Immature natural killer cell (primary cell): ENCODE data around the gene PRDX2. TPM values are rescaled to one million over a fixed set of nuclear protein-coding genes. Genes with fewer than 3 reads are reported as not detected.
"Not testable (repeated sequence)": the region's sequence is repeated elsewhere in the genome, so short reads cannot be mapped to it uniquely, and the experiment has no call there.

ENCODE experiments used
- DNase-seq, 3 donors: peaks; one replicate each; pipeline ENCODE4 v3.0.0; 2022; ENCODE audit warnings: mixed read lengths in 1 of 3
- H3K27ac Mint-ChIP-seq, 6 donors: one replicate each; pipeline ENCODE4 v1.8.0; 2020; ENCODE audit warnings: mixed read lengths in 6 of 6, mild to moderate bottlenecking in 5 of 6, inconsistent platforms in 4 of 6, moderate library complexity in 3 of 6
- H3K27me3 Mint-ChIP-seq, 3 donors: one replicate each; pipeline ENCODE4 v1.8.0; 2020 to 2021; ENCODE audit warnings: low read depth in 3 of 3, mild to moderate bottlenecking in 3 of 3, mixed read lengths in 3 of 3, moderate library complexity in 3 of 3, inconsistent platforms in 1 of 3
- H3K36me3 Mint-ChIP-seq, 3 donors: one replicate each; pipeline ENCODE4 v1.8.0; 2020; ENCODE audit warnings: mixed read lengths in 3 of 3, inconsistent platforms in 2 of 3, mild to moderate bottlenecking in 2 of 3
- H3K4me1 Mint-ChIP-seq, 2 donors: one replicate each; pipeline ENCODE4 v1.8.0; 2020; ENCODE audit warnings: inconsistent platforms in 2 of 2, mild to moderate bottlenecking in 2 of 2, mixed read lengths in 2 of 2, moderate library complexity in 1 of 2
- H3K4me3 Mint-ChIP-seq, 5 donors: one replicate each; pipeline ENCODE4 v1.8.0; 2020; ENCODE audit warnings: mild to moderate bottlenecking in 5 of 5, mixed read lengths in 5 of 5, inconsistent platforms in 3 of 5, moderate library complexity in 3 of 5
- H3K9me3 Mint-ChIP-seq, 6 donors: one replicate each; pipeline ENCODE4 v1.8.0; 2020; ENCODE audit warnings: mild to moderate bottlenecking in 6 of 6, mixed read lengths in 6 of 6, inconsistent platforms in 4 of 6, moderate library complexity in 3 of 6
- polyA plus RNA-seq, 3 donors: library from polyadenylated mRNA; unstranded; fragments of 300-500 nt; fragmentation: Illumina TruSeq; gene quantifications; one replicate each; pipeline ENCODE4 v1.2.3, GENCODE V29; 2021

PRDX2 gene
- polyA plus RNA-seq: 100 to 1,000 TPM; 157 to 165 (median 159) TPM

- peaks cover 5 to 8% (median 7%) of the 10 kb centered on the region in 3 donors for H3K27me3 Mint-ChIP-seq
- no peaks in the 10 kb centered on the region for H3K9me3 Mint-ChIP-seq
- DNase-seq: peak; percentile 61 to 78 (median 65)
- H3K27ac Mint-ChIP-seq: peak within 1 kb of the TSS in 3 of 6 donors; percentile 7 to 79 (median 71)
- H3K4me1 Mint-ChIP-seq: peaks cover 25% of the 10 kb centered on the region in 2 donors
- no peaks in the 10 kb centered on the region for H3K36me3 Mint-ChIP-seq
- H3K4me3 Mint-ChIP-seq: peak within 1 kb of the TSS; percentile 75 to 87 (median 80)
Observed at GRCh38 chr19:12801466-12802266, at the start of gene PRDX2, which contains the start of gene THSD8. PRDX2 (minus strand) TSS chr19:12801800; CDS start chr19:12801261, 539 bp downstream. THSD8 (plus strand) TSS chr19:12802069; CDS start chr19:12802072, 3 bp downstream.

GRCh38 chr19:12847159-12848139 lies 45.8 kb upstream of the PRDX2 start:
- Mint-ChIP-seq H3K27ac (no peak overlapping the region), H3K27me3 (peaks cover 6 to 10% (median 6%) of the 10 kb centered on the region in 3 donors), H3K9me3 (peaks cover 0 to 2% (median 0%) of the 10 kb centered on the region in 6 donors), H3K36me3 (no peaks in the 10 kb centered on the region), H3K4me1 (peaks cover 3 to 6% of the 10 kb centered on the region in 2 donors), H3K4me3 (peak overlapping the region in 1 of 5 donors; percentile 42)
- DNase-seq: peak; percentile 80 to 82 (median 80)

- not testable (repeated sequence) for H3K27ac Mint-ChIP-seq, DNase-seq
Observed at GRCh38 chr19:12846613-12847012, 45.0 kb upstream of the PRDX2 start.

GRCh38 chr19:12843999-12844732 lies 42.6 kb upstream of the PRDX2 start:
- no peak for DNase-seq
- Mint-ChIP-seq H3K9me3 (peaks cover 0 to 4% (median 0%) of the 10 kb centered on the region in 6 donors), H3K36me3 (peaks cover 0 to 5% (median 0%) of the 10 kb centered on the region in 3 donors), H3K27ac (no peak overlapping the region), H3K4me3 (no peak overlapping the region), H3K4me1 (peaks cover 24 to 32% of the 10 kb centered on the region in 2 donors), H3K27me3 (peaks cover 14 to 27% (median 14%) of the 10 kb centered on the region in 3 donors)

More at GRCh38 chr19:12846613-12847012, 45.0 kb upstream of the PRDX2 start:
- H3K9me3 Mint-ChIP-seq, H3K4me1 Mint-ChIP-seq, H3K36me3 Mint-ChIP-seq: not testable (repeated sequence)
- Mint-ChIP-seq H3K4me3 (peak overlapping the region in 1 of 5 donors; percentile 31), H3K27me3 (peaks cover 8 to 11% (median 11%) of the 10 kb centered on the region in 3 donors)

GRCh38 chr19:12843328-12843727 lies 41.7 kb upstream of the PRDX2 start:
- DNase-seq: no peak
- H3K27ac Mint-ChIP-seq: no peak overlapping the region
- peaks cover 0 to 5% (median 0%) of the 10 kb centered on the region in 3 donors for H3K36me3 Mint-ChIP-seq
- H3K4me3 Mint-ChIP-seq: no peak overlapping the region
- H3K27me3 Mint-ChIP-seq: peaks cover 14 to 30% (median 15%) of the 10 kb centered on the region in 3 donors
- peaks cover 0 to 4% (median 0%) of the 10 kb centered on the region in 6 donors for H3K9me3 Mint-ChIP-seq
- H3K4me1 Mint-ChIP-seq: peaks cover 26 to 38% of the 10 kb centered on the region in 2 donors

GRCh38 chr19:12842511-12842910 lies 40.9 kb upstream of the PRDX2 start:
- peaks cover 31 to 33% of the 10 kb centered on the region in 2 donors for H3K4me1 Mint-ChIP-seq
- peak overlapping the region in 1 of 6 donors; percentile 55 for H3K27ac Mint-ChIP-seq
- peaks cover 0 to 5% (median 0%) of the 10 kb centered on the region in 3 donors for H3K36me3 Mint-ChIP-seq
- H3K27me3 Mint-ChIP-seq: peaks cover 15 to 35% (median 19%) of the 10 kb centered on the region in 3 donors
- peaks cover 0 to 4% (median 0%) of the 10 kb centered on the region in 6 donors for H3K9me3 Mint-ChIP-seq
- no peak overlapping the region for H3K4me3 Mint-ChIP-seq
- no peak for DNase-seq

- Mint-ChIP-seq H3K36me3 (peaks cover 0 to 5% (median 0%) of the 10 kb centered on the region in 3 donors), H3K4me1 (peaks cover 32 to 34% of the 10 kb centered on the region in 2 donors), H3K27ac (peak overlapping the region in 1 of 6 donors; percentile 49), H3K4me3 (peak overlapping the region; percentile 15 to 60 (median 37)), H3K27me3 (peaks cover 21 to 45% (median 26%) of the 10 kb centered on the region in 3 donors), H3K9me3 (peaks cover 0 to 4% (median 0%) of the 10 kb centered on the region in 6 donors)
- no peak for DNase-seq
Observed at GRCh38 chr19:12841094-12841493, 39.5 kb upstream of the PRDX2 start.

GRCh38 chr19:12840091-12841079 lies 38.8 kb upstream of the PRDX2 start:
- Mint-ChIP-seq H3K4me1 (peaks cover 32 to 34% of the 10 kb centered on the region in 2 donors), H3K4me3 (peak overlapping the region in 4 of 5 donors; percentile 10 to 60 (median 28)), H3K36me3 (peaks cover 0 to 5% (median 0%) of the 10 kb centered on the region in 3 donors), H3K27me3 (peaks cover 26 to 45% (median 27%) of the 10 kb centered on the region in 3 donors), H3K9me3 (peaks cover 0 to 4% (median 0%) of the 10 kb centered on the region in 6 donors), H3K27ac (peak overlapping the region in 1 of 6 donors; percentile 76)
- peak in 2 of 3 donors; percentile 27 to 39 for DNase-seq

GRCh38 chr19:12838886-12839756 lies 37.5 kb upstream of the PRDX2 start:
- H3K27me3 Mint-ChIP-seq: peaks cover 34 to 53% (median 35%) of the 10 kb centered on the region in 3 donors
- DNase-seq: no peak
- H3K27ac Mint-ChIP-seq: no peak overlapping the region
- peak overlapping the region; percentile 41 to 77 (median 61) for H3K4me3 Mint-ChIP-seq
- H3K4me1 Mint-ChIP-seq: peaks cover 39% of the 10 kb centered on the region in 2 donors
- H3K36me3 Mint-ChIP-seq: peaks cover 0 to 5% (median 0%) of the 10 kb centered on the region in 3 donors
- peaks cover 0 to 2% (median 0%) of the 10 kb centered on the region in 6 donors for H3K9me3 Mint-ChIP-seq

- H3K27ac Mint-ChIP-seq: no peak within 1 kb of the TSS
- peaks cover 40 to 41% of the 10 kb centered on the region in 2 donors for H3K4me1 Mint-ChIP-seq
Observed at GRCh38 chr19:12838182-12838885, 36.7 kb upstream of the PRDX2 start, which contains the start of gene MAST1. MAST1 (plus strand) TSS chr19:12838515; CDS start chr19:12838573, 58 bp downstream.

More at GRCh38 chr19:12838182-12838885, 36.7 kb upstream of the PRDX2 start, which contains the start of gene MAST1:
- peaks cover 0 to 2% (median 0%) of the 10 kb centered on the region in 6 donors for H3K9me3 Mint-ChIP-seq
- peak within 1 kb of the TSS; percentile 41 to 77 (median 61) for H3K4me3 Mint-ChIP-seq
- peaks cover 35 to 54% (median 36%) of the 10 kb centered on the region in 3 donors for H3K27me3 Mint-ChIP-seq
- DNase-seq: peak; percentile 38 to 58 (median 51)
- peaks cover 0 to 5% (median 0%) of the 10 kb centered on the region in 3 donors for H3K36me3 Mint-ChIP-seq
